ENCODE data around the gene VWC2L. TPM values are rescaled to one million over a fixed set of nuclear protein-coding genes. Genes with fewer than 3 reads are reported as not detected.

VWC2L gene
- total and polyA plus RNA-seq, 7 experiments from 2014 or later: not detected

DNA sequence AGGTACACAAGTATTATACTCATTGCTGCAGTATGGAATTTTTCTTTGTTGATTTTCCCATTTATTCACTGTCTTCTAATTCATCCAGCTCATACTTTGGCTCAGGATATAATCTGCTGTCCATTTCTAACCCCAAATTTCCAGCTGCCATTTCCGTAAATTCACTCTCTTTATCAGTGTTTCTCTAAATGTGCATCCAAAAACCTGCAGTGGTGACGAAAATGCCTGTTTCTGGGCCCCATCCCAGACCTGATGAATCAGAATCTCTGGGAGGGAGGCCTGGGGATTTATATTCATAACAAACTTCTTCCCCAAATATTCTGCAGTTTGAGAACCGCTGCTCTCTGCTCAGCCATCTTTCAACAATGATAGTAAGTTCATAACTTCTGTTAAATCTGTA, 86.6 kb downstream of the VWC2L start:
- ChIA-PET POLR2A (no interaction called here), CTCF (no interaction called here)
- Histone ChIP-seq H3K4me3 (ENCODE audit: low read length) (no peak overlapping the region), H3K9me3 (ENCODE audit: control insufficient read depth in 2 of 3, low read length in 3 of 3) (no peaks in the 10 kb centered on the region), H3K36me3 (ENCODE audit: control insufficient read depth in 2 of 3, insufficient read depth in 3 of 3, low read length in 3 of 3) (no peaks in the 10 kb centered on the region), H3K4me1 (ENCODE audit: control insufficient read depth in 2 of 2, insufficient read depth in 2 of 2, low read length in 2 of 2) (no peaks in the 10 kb centered on the region), H3K27ac (ENCODE audit: low read depth, low read length) (no peak overlapping the region), H3K27me3 (ENCODE audit: control insufficient read depth in 2 of 2, insufficient read depth in 2 of 2, low read length in 2 of 2) (no peaks in the 10 kb centered on the region)
- no peak overlapping the region for H3K4me3 Mint-ChIP-seq
- H3K36me3 Mint-ChIP-seq: no peaks in the 10 kb centered on the region
- H3K27me3 Mint-ChIP-seq: no peaks in the 10 kb centered on the region
- ATAC-seq (no peak), DNase-seq (no peak)
- no peak overlapping the region for H3K27ac Mint-ChIP-seq
- no peaks in the 10 kb centered on the region for H3K4me1 Mint-ChIP-seq
- intact Hi-C loops (cut with micrococcal nuclease): no loop called here
- peaks cover 0 to 2% (median 0%) of the 10 kb centered on the region in 11 donors for H3K9me3 Mint-ChIP-seq

DNA sequence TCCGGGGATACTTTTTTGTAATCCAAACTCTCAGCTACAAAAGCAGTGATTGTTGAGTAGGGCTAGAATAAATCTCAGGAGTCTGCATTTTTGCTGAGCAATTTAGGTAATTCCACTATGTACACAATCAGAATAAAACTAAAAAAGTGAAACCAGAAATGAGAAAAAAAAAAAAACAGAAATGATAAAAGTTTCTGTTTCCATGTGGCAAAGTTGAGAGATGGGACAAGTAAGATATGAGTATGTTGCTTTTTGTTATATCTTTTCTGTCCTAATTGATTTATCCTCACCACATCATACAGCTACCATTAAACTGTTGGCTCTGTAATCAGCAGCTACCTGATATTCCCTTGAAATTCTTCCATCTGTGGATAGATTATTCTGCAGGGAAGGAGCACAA, 92.7 kb downstream of the VWC2L start:
- peaks cover 0 to 6% (median 0%) of the 10 kb centered on the region in 5 donors for H3K27me3 Mint-ChIP-seq
- H3K4me1 Mint-ChIP-seq: no peaks in the 10 kb centered on the region
- no peak overlapping the region for H3K27ac Mint-ChIP-seq
- H3K36me3 Mint-ChIP-seq: no peaks in the 10 kb centered on the region
- H3K4me3 Mint-ChIP-seq: no peak overlapping the region
- no peaks in the 10 kb centered on the region for H3K36me3 ChIP-seq (ENCODE audit: control insufficient read depth in 2 of 3, insufficient read depth in 3 of 3, low read length in 3 of 3)
- H3K4me3 ChIP-seq (ENCODE audit: low read length): no peak overlapping the region
- H3K9me3 Mint-ChIP-seq: peaks cover 0 to 1% (median 0%) of the 10 kb centered on the region in 11 donors
- ATAC-seq: no peak
- H3K27ac ChIP-seq (ENCODE audit: low read depth, low read length): no peak overlapping the region
- POLR2A ChIA-PET: no interaction called here
- DNase-seq: no peak
- no peaks in the 10 kb centered on the region for H3K9me3 ChIP-seq (ENCODE audit: control insufficient read depth in 2 of 3, low read length in 3 of 3)
- no peaks in the 10 kb centered on the region for H3K27me3 ChIP-seq (ENCODE audit: control insufficient read depth in 2 of 2, insufficient read depth in 2 of 2, low read length in 2 of 2)
- H3K4me1 ChIP-seq (ENCODE audit: control insufficient read depth in 2 of 2, insufficient read depth in 2 of 2, low read length in 2 of 2): no peaks in the 10 kb centered on the region
- CTCF ChIA-PET: no interaction called here
- intact Hi-C loops (cut with micrococcal nuclease): no loop called here

DNA sequence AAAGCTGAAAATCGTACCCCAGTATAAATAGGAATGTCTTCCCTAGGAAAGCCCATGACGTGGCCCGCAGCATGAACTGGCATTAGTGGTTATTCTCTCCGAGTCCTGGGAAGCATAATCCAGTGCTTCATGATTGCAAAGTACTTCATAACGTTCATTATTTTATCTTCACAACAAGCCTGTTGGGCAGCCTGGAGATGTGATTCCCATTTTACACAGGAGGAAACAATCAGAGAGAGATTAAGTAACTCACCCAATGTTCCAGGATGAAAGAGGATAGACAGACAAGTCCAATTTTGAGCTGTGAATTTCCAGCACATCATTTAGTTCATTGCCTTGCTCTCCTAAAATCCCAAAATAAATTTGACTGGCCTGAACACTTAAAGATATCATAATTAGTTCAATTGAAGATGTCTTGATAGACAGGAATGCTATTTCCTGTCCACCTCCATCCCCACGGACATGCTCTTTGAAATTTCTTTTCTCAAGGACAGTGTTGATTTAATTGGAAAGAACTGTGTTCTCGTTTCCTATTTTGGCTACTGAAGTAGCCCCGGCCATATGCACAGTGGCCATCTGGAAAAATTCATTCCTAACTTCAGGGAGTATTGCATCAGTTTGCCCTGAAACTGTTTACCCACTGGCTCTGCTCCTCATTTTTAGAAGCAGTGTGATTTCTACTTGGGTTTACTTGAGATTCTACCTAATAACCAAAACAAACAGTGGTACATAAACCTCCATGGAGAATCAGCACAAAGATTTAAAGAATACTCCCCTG, 93.9 kb downstream of the VWC2L start:
- Histone ChIP-seq H3K27me3 (ENCODE audit: control insufficient read depth in 2 of 2, insufficient read depth in 2 of 2, low read length in 2 of 2) (no peaks in the 10 kb centered on the region), H3K4me3 (ENCODE audit: low read length) (no peak overlapping the region), H3K36me3 (ENCODE audit: control insufficient read depth in 2 of 3, insufficient read depth in 3 of 3, low read length in 3 of 3) (no peaks in the 10 kb centered on the region), H3K9me3 (ENCODE audit: control insufficient read depth in 2 of 3, low read length in 3 of 3) (no peaks in the 10 kb centered on the region), H3K4me1 (ENCODE audit: control insufficient read depth in 2 of 2, insufficient read depth in 2 of 2, low read length in 2 of 2) (no peaks in the 10 kb centered on the region), H3K27ac (ENCODE audit: low read depth, low read length) (no peak overlapping the region)
- peaks cover 0 to 4% (median 0%) of the 10 kb centered on the region in 11 donors for H3K9me3 Mint-ChIP-seq
- intact Hi-C loops (cut with micrococcal nuclease): no loop called here
- CTCF ChIA-PET: no interaction called here
- DNase-seq (no peak), ATAC-seq (no peak)
- H3K27ac Mint-ChIP-seq: no peak overlapping the region
- peaks cover 0 to 9% (median 0%) of the 10 kb centered on the region in 5 donors for H3K27me3 Mint-ChIP-seq
- no peaks in the 10 kb centered on the region for H3K36me3 Mint-ChIP-seq
- no peaks in the 10 kb centered on the region for H3K4me1 Mint-ChIP-seq
- POLR2A ChIA-PET: no interaction called here
- H3K4me3 Mint-ChIP-seq: no peak overlapping the region

DNA sequence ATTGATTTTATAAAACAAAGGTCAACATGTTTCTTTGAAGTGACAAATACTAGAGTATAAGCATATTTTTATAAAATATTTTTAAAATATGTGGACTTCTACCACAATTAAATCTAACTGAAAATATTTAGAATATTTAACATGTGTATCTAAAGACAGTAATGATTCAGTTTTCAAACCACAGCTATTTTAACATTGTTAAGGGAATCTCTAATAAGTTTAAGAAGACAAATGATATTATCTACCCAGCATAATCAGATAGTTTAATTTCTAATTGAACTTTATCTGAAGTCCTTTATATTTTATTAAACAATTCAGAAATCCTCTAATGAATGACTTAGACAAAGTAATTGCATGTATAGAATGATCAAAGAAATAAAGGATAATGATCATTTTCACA, 96.2 kb downstream of the VWC2L start:
- H3K27me3 Mint-ChIP-seq: peaks cover 0 to 16% (median 7%) of the 10 kb centered on the region in 5 donors
- H3K36me3 ChIP-seq (ENCODE audit: control insufficient read depth in 2 of 3, insufficient read depth in 3 of 3, low read length in 3 of 3): no peaks in the 10 kb centered on the region
- intact Hi-C loops (cut with micrococcal nuclease): no loop called here
- no peak overlapping the region for H3K4me3 Mint-ChIP-seq
- CTCF ChIA-PET: no interaction called here
- no peaks in the 10 kb centered on the region for H3K36me3 Mint-ChIP-seq
- H3K27me3 ChIP-seq (ENCODE audit: control insufficient read depth in 2 of 2, insufficient read depth in 2 of 2, low read length in 2 of 2): peaks cover 0 to 3% of the 10 kb centered on the region in 2 donors
- no peak for ATAC-seq
- POLR2A ChIA-PET: no interaction called here
- peaks cover 0 to 4% (median 0%) of the 10 kb centered on the region in 11 donors for H3K9me3 Mint-ChIP-seq
- no peaks in the 10 kb centered on the region for H3K4me1 Mint-ChIP-seq
- H3K4me1 ChIP-seq (ENCODE audit: control insufficient read depth in 2 of 2, insufficient read depth in 2 of 2, low read length in 2 of 2): no peaks in the 10 kb centered on the region
- no peak overlapping the region for H3K4me3 ChIP-seq (ENCODE audit: low read length)
- no peaks in the 10 kb centered on the region for H3K9me3 ChIP-seq (ENCODE audit: control insufficient read depth in 2 of 3, low read length in 3 of 3)
- DNase-seq: no peak
- no peak overlapping the region for H3K27ac Mint-ChIP-seq
- no peak overlapping the region for H3K27ac ChIP-seq (ENCODE audit: low read depth, low read length)

DNA sequence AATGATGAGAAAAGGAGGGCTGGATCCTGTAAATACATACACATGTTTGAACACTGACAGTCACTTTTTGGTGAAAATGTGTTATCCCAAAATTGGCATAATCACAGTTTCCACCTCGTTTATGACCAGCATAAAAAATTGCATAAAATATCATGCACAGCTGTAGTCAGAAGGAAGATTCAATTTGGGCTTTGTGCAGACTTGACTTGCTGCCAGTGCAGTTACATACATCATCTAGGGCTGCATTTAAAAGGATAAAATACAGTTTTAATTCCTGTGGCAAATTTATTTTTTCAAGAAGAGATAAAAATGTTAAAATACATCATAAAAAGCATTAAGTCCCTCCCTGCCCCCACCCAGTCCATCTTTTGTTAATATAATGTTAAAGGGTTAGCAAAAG, 103.8 kb downstream of the VWC2L start:
- Mint-ChIP-seq H3K9me3 (peaks cover 0 to 4% (median 0%) of the 10 kb centered on the region in 11 donors), H3K27me3 (peaks cover 0 to 19% (median 9%) of the 10 kb centered on the region in 5 donors), H3K36me3 (no peaks in the 10 kb centered on the region), H3K4me1 (no peaks in the 10 kb centered on the region), H3K4me3 (no peak overlapping the region), H3K27ac (no peak overlapping the region)
- H3K4me3 ChIP-seq (ENCODE audit: low read length): no peak overlapping the region
- ChIA-PET POLR2A (interaction anchor here (0.6 kb wide), 1 partner anchor 395 kb away, joined by 5 read pairs; no protein-coding TSS in a partner anchor), CTCF (no interaction called here)
- no peak for ATAC-seq
- DNase-seq: no peak
- H3K27ac ChIP-seq (ENCODE audit: low read depth, low read length): no peak overlapping the region
- H3K27me3 ChIP-seq (ENCODE audit: control insufficient read depth in 2 of 2, insufficient read depth in 2 of 2, low read length in 2 of 2): peaks cover 0 to 3% of the 10 kb centered on the region in 2 donors
- H3K36me3 ChIP-seq (ENCODE audit: control insufficient read depth in 2 of 3, insufficient read depth in 3 of 3, low read length in 3 of 3): no peaks in the 10 kb centered on the region
- H3K9me3 ChIP-seq (ENCODE audit: control insufficient read depth in 2 of 3, low read length in 3 of 3): no peaks in the 10 kb centered on the region
- intact Hi-C loops (cut with micrococcal nuclease): no loop called here
- H3K4me1 ChIP-seq (ENCODE audit: control insufficient read depth in 2 of 2, insufficient read depth in 2 of 2, low read length in 2 of 2): no peaks in the 10 kb centered on the region

DNA sequence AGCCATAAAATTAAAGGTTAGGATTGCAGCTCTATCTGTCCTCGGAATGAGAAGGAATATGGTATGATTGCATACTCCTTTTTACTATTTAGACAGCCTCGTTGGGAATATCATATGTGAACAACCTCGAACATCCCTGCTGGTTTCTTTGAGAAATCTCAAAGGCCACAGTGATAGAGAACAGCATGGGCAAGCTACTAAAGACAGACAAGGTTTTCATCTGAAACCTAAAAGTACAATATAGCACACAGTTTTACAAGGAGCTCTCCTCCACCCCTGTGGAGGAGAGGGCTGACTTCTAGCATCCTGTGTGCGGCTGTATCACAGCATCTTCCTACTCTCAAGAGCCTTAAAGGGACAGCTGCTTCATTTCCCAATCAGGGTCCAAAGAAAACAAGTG, 104.3 kb downstream of the VWC2L start:
- intact Hi-C loops (cut with micrococcal nuclease): no loop called here
- Mint-ChIP-seq H3K4me3 (no peak overlapping the region), H3K27ac (no peak overlapping the region), H3K4me1 (no peaks in the 10 kb centered on the region), H3K9me3 (peaks cover 0 to 4% (median 0%) of the 10 kb centered on the region in 11 donors), H3K36me3 (no peaks in the 10 kb centered on the region), H3K27me3 (peaks cover 0 to 19% (median 8%) of the 10 kb centered on the region in 5 donors)
- ATAC-seq: no peak
- no peak for DNase-seq
- CTCF ChIA-PET: no interaction called here
- H3K27me3 ChIP-seq (ENCODE audit: control insufficient read depth in 2 of 2, insufficient read depth in 2 of 2, low read length in 2 of 2): no peaks in the 10 kb centered on the region
- no peaks in the 10 kb centered on the region for H3K4me1 ChIP-seq (ENCODE audit: control insufficient read depth in 2 of 2, insufficient read depth in 2 of 2, low read length in 2 of 2)
- H3K4me3 ChIP-seq (ENCODE audit: low read length): no peak overlapping the region
- H3K27ac ChIP-seq (ENCODE audit: low read depth, low read length): no peak overlapping the region
- H3K9me3 ChIP-seq (ENCODE audit: control insufficient read depth in 2 of 3, low read length in 3 of 3): no peaks in the 10 kb centered on the region
- no peaks in the 10 kb centered on the region for H3K36me3 ChIP-seq (ENCODE audit: control insufficient read depth in 2 of 3, insufficient read depth in 3 of 3, low read length in 3 of 3)
- POLR2A ChIA-PET: no interaction called here

DNA sequence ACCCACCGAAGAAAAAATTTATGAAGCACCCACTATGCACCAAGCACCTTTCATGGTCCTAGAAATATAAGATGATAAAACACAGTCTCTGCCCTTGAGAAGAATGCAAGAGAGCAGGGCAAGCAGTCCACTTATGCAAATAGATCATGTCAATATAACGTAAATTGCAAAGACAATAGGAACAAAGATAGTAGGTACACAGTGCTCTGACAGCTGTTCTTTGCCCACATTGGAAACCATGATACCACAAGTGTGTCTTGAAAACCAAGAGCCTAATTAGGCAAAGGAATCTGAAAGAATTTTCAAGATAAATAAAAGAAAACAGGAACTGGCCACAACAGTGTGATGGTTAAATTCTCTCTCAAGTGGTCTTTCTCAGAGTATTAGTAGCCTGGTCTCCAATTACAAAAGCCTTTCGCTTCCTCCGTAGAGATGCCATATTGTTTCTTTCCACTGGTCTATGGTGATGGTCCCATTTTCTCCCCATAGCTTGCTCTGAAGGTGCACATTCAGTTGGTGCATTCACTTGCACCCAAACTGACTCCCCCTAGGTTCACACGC, 108.5 kb downstream of the VWC2L start:
- POLR2A ChIA-PET: no interaction called here
- H3K9me3 Mint-ChIP-seq: peaks cover 0 to 4% (median 0%) of the 10 kb centered on the region in 11 donors

More for the DNA sequence above, 108.5 kb downstream of the VWC2L start:
- no peaks in the 10 kb centered on the region for H3K36me3 ChIP-seq (ENCODE audit: control insufficient read depth in 2 of 3, insufficient read depth in 3 of 3, low read length in 3 of 3)
- intact Hi-C loops (cut with micrococcal nuclease): no loop called here
- Mint-ChIP-seq H3K36me3 (no peaks in the 10 kb centered on the region), H3K4me1 (no peaks in the 10 kb centered on the region), H3K27me3 (peaks cover 0 to 12% (median 3%) of the 10 kb centered on the region in 5 donors), H3K4me3 (no peak overlapping the region), H3K27ac (peak overlapping the region in 1 of 9 donors; percentile 48)
- DNase-seq (no peak), ATAC-seq (no peak)
- CTCF ChIA-PET: no interaction called here
- no peak overlapping the region for H3K27ac ChIP-seq (ENCODE audit: low read depth, low read length)
- no peaks in the 10 kb centered on the region for H3K27me3 ChIP-seq (ENCODE audit: control insufficient read depth in 2 of 2, insufficient read depth in 2 of 2, low read length in 2 of 2)
- H3K4me3 ChIP-seq (ENCODE audit: low read length): no peak overlapping the region
- H3K9me3 ChIP-seq (ENCODE audit: control insufficient read depth in 2 of 3, low read length in 3 of 3): no peaks in the 10 kb centered on the region
- no peaks in the 10 kb centered on the region for H3K4me1 ChIP-seq (ENCODE audit: control insufficient read depth in 2 of 2, insufficient read depth in 2 of 2, low read length in 2 of 2)

Data from naive thymus-derived CD4-positive, alpha-beta T cell (primary cell).